Measurements from ENCODE around the gene TRAF3IP1.

The TRAF3IP1 gene

GRCh38 chr2:238294393-238295143, 25.8 kb upstream of the TRAF3IP1 start:
- peak overlapping the region; percentile 41 for H2AK5ac ChIP-seq (ENCODE audit: low read depth, low read length)
- no peaks in the 10 kb centered on the region for H3K79me1 ChIP-seq (ENCODE audit: low read depth, low read length)
- H3K4ac ChIP-seq (ENCODE audit: low read length), result no peak overlapping the region
- H3K9me3 ChIP-seq (replicated peaks in 1 of 2; ENCODE audit: control insufficient read depth in 2 of 2, insufficient read depth in 1 of 2, low read depth in 1 of 2, low read length in 2 of 2), result peaks cover 0 to 2% of the 10 kb centered on the region in 2 donors
- no peaks in the 10 kb centered on the region for H3K36me3 ChIP-seq (replicated peaks in 1 of 2; ENCODE audit: control insufficient read depth in 2 of 2, insufficient read depth in 2 of 2, low read length in 2 of 2)
- H3K14ac ChIP-seq (ENCODE audit: low read length), result peak overlapping the region; percentile 33
- H4K8ac ChIP-seq (ENCODE audit: low read depth, low read length), result no peak overlapping the region
- no peak overlapping the region for H3K27ac ChIP-seq (replicated peaks; ENCODE audit: low read length)
- no peak overlapping the region for H2BK120ac ChIP-seq (ENCODE audit: low read depth, low read length)
- peaks cover 0 to 21% (median 0%) of the 10 kb centered on the region in 3 experiments for H3K27me3 ChIP-seq (ENCODE audit: control insufficient read depth in 3 of 3, insufficient read depth in 3 of 3, low read depth in 1 of 3, low read length in 3 of 3)
- H3K4me3 ChIP-seq (ENCODE audit: low read length in 2 of 2), result no peak overlapping the region
- DNase-seq (ENCODE audit: low spot score), result no peak
- peaks cover 13 to 16% of the 10 kb centered on the region in 2 donors for H3K4me1 ChIP-seq (ENCODE audit: control insufficient read depth in 2 of 2, insufficient read depth in 1 of 2, low read depth in 1 of 2, low read length in 2 of 2)
- no peak overlapping the region for H3K4me2 ChIP-seq (ENCODE audit: insufficient read depth, low read length, poor library complexity, severe bottlenecking)
- peak overlapping the region; percentile 57 for H3K23ac ChIP-seq (ENCODE audit: low read depth, low read length, poor library complexity)
- peak overlapping the region; percentile 51 for H3K9ac ChIP-seq (ENCODE audit: low read depth, low read length, poor library complexity)
- H2BK12ac ChIP-seq (ENCODE audit: low read length), result no peak overlapping the region
- peak overlapping the region; percentile 65 for H3K18ac ChIP-seq (ENCODE audit: low read length)
- H4K91ac ChIP-seq (ENCODE audit: low read depth, low read length, poor library complexity), result no peak overlapping the region
- WGBS, 2 donors (ENCODE audit: extremely low coverage in 2 of 2, insufficient read length in 2 of 2, insufficient replicate concordance in 1 of 2), result no CpG with 5 or more reads among the region's 17 CpGs
- no peak overlapping the region for H2BK15ac ChIP-seq (ENCODE audit: low read length)
- peak overlapping the region; percentile 4 for H2BK5ac ChIP-seq (ENCODE audit: low read length)
- H2AFZ ChIP-seq (ENCODE audit: low read length), result no peak overlapping the region

DNA sequence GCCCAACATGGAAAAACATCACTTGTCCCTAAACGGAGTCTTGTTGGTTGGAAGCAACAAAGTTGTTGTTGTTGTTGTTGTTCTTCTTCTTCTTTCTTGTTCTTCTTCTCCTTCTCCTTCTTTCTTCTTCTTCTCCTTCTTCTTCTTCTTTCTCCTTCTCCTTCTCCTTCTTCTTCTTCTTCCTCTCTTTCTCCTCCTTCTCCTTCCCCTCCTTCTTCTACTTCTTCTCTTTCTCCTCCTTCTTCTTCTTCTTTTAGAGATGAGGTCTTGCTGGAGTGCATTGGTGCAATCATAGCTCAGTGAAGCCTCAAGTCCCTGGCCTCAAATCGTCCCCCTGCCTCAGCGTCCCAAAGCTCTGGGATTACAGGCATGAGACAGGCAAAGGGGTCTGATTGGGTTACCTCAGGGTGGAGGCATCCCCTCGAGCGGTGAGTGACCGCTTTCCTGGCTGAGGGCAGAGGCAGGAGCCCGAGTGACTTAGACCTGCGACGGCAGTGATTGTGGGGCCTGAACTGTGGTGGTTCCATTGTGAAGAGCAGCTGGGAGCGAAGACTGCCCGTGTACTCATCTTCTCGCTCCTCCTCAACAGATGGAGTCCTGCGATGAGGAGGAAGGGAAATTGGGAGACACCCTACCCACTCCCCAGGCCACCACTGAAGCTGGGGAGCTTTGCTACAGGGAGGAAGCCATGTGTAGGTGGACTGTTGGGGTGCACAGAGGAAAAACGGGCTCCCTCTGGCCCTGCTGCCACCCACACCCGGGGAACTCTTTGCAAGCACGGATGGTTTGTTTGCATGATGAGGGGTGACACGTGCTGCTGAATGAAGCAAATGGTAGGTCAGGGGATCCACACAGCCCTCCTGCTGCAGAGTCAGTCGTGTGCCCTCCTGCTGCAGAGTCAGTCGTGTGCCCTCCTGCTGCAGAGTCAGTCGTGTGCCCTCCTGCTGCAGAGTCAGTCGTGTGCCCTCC, 24.9 kb upstream of the TRAF3IP1 start:
- H2BK15ac ChIP-seq (ENCODE audit: low read length), result no peak overlapping the region
- no peak overlapping the region for H3K9ac ChIP-seq (ENCODE audit: low read depth, low read length, poor library complexity)
- no peak for DNase-seq (ENCODE audit: low spot score)
- no peak overlapping the region for H2BK120ac ChIP-seq (ENCODE audit: low read depth, low read length)
- H3K4ac ChIP-seq (ENCODE audit: low read length), result no peak overlapping the region
- H3K4me1 ChIP-seq (ENCODE audit: control insufficient read depth in 2 of 2, insufficient read depth in 1 of 2, low read depth in 1 of 2, low read length in 2 of 2), result peaks cover 6 to 11% of the 10 kb centered on the region in 2 donors
- H3K14ac ChIP-seq (ENCODE audit: low read length), result no peak overlapping the region
- no peaks in the 10 kb centered on the region for H3K36me3 ChIP-seq (replicated peaks in 1 of 2; ENCODE audit: control insufficient read depth in 2 of 2, insufficient read depth in 2 of 2, low read length in 2 of 2)
- H2AK5ac ChIP-seq (ENCODE audit: low read depth, low read length), result peak overlapping the region; percentile 41
- H3K4me2 ChIP-seq (ENCODE audit: insufficient read depth, low read length, poor library complexity, severe bottlenecking), result no peak overlapping the region
- H3K27me3 ChIP-seq (ENCODE audit: control insufficient read depth in 3 of 3, insufficient read depth in 3 of 3, low read depth in 1 of 3, low read length in 3 of 3), result peaks cover 0 to 21% (median 0%) of the 10 kb centered on the region in 3 experiments
- H2BK12ac ChIP-seq (ENCODE audit: low read length), result no peak overlapping the region
- H3K4me3 ChIP-seq (ENCODE audit: low read length in 2 of 2), result no peak overlapping the region
- H4K91ac ChIP-seq (ENCODE audit: low read depth, low read length, poor library complexity), result no peak overlapping the region
- no peaks in the 10 kb centered on the region for H3K79me1 ChIP-seq (ENCODE audit: low read depth, low read length)
- peak overlapping the region; percentile 87 for H4K8ac ChIP-seq (ENCODE audit: low read depth, low read length)
- H3K9me3 ChIP-seq (replicated peaks in 1 of 2; ENCODE audit: control insufficient read depth in 2 of 2, insufficient read depth in 1 of 2, low read depth in 1 of 2, low read length in 2 of 2), result peaks cover 0 to 2% of the 10 kb centered on the region in 2 donors
- H2AFZ ChIP-seq (ENCODE audit: low read length), result no peak overlapping the region
- H3K27ac ChIP-seq (replicated peaks; ENCODE audit: low read length), result no peak overlapping the region
- H2BK5ac ChIP-seq (ENCODE audit: low read length), result no peak overlapping the region
- H3K18ac ChIP-seq (ENCODE audit: low read length), result peak overlapping the region; percentile 42
- WGBS, 2 donors (ENCODE audit: extremely low coverage in 2 of 2, insufficient read length in 2 of 2, insufficient replicate concordance in 1 of 2), result no CpG with 5 or more reads among the region's 21 CpGs
- no peak overlapping the region for H3K23ac ChIP-seq (ENCODE audit: low read depth, low read length, poor library complexity)

GRCh38 chr2:238296638-238297457, 23.5 kb upstream of the TRAF3IP1 start:
- Histone ChIP-seq H3K4me1 (ENCODE audit: control insufficient read depth in 2 of 2, insufficient read depth in 1 of 2, low read depth in 1 of 2, low read length in 2 of 2) (peaks cover 6 to 9% of the 10 kb centered on the region in 2 donors), H3K27ac (replicated peaks; ENCODE audit: low read length) (no peak overlapping the region), H2AK5ac (ENCODE audit: low read depth, low read length) (peak overlapping the region; percentile 32), H3K23ac (ENCODE audit: low read depth, low read length, poor library complexity) (no peak overlapping the region), H3K4me3 (ENCODE audit: low read length in 2 of 2) (no peak overlapping the region), H2BK5ac (ENCODE audit: low read length) (no peak overlapping the region), H3K4ac (ENCODE audit: low read length) (no peak overlapping the region), H3K79me1 (ENCODE audit: low read depth, low read length) (no peaks in the 10 kb centered on the region), H3K9ac (ENCODE audit: low read depth, low read length, poor library complexity) (no peak overlapping the region), H2AFZ (ENCODE audit: low read length) (peak overlapping the region; percentile 59), H3K36me3 (replicated peaks in 1 of 2; ENCODE audit: control insufficient read depth in 2 of 2, insufficient read depth in 2 of 2, low read length in 2 of 2) (no peaks in the 10 kb centered on the region), H2BK120ac (ENCODE audit: low read depth, low read length) (no peak overlapping the region), H3K4me2 (ENCODE audit: insufficient read depth, low read length, poor library complexity, severe bottlenecking) (no peak overlapping the region), H3K9me3 (replicated peaks in 1 of 2; ENCODE audit: control insufficient read depth in 2 of 2, insufficient read depth in 1 of 2, low read depth in 1 of 2, low read length in 2 of 2) (peaks cover 0 to 2% of the 10 kb centered on the region in 2 donors), H4K91ac (ENCODE audit: low read depth, low read length, poor library complexity) (peak overlapping the region; percentile 38), H4K8ac (ENCODE audit: low read depth, low read length) (no peak overlapping the region), H3K14ac (ENCODE audit: low read length) (no peak overlapping the region), H3K27me3 (ENCODE audit: control insufficient read depth in 3 of 3, insufficient read depth in 3 of 3, low read depth in 1 of 3, low read length in 3 of 3) (peaks cover 0 to 23% (median 0%) of the 10 kb centered on the region in 3 experiments), H2BK15ac (ENCODE audit: low read length) (no peak overlapping the region), H2BK12ac (ENCODE audit: low read length) (no peak overlapping the region), H3K18ac (ENCODE audit: low read length) (peak overlapping the region; percentile 7)
- WGBS, 2 donors (ENCODE audit: extremely low coverage in 2 of 2, insufficient read length in 2 of 2, insufficient replicate concordance in 1 of 2), result no CpG with 5 or more reads among the region's 24 CpGs
- no peak for DNase-seq (ENCODE audit: low spot score)

Measured in neuronal stem cell (in vitro differentiated cells).